ENCODE results near the gene LAMA2.

DNA sequence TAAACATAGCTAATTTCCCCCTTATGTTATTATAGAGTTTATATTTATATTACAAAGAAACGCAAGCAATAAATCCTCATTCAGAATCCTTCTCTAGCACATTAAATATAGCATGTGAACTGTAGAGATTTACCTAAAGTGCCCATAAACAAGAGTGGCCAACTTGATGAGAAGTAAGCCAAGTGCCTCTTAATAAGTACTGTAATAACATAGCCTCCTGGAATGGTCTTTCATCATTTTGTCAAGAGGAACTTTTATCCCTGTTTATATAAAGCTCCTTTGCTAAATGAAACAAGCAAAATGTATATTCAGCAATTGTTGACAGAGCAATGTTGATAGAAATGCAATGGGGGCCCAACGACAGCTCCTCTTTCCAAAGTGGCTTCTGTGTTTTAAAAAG, 632.1 kb downstream of the LAMA2 start:
- TF ChIP-seq, protein P1, sequence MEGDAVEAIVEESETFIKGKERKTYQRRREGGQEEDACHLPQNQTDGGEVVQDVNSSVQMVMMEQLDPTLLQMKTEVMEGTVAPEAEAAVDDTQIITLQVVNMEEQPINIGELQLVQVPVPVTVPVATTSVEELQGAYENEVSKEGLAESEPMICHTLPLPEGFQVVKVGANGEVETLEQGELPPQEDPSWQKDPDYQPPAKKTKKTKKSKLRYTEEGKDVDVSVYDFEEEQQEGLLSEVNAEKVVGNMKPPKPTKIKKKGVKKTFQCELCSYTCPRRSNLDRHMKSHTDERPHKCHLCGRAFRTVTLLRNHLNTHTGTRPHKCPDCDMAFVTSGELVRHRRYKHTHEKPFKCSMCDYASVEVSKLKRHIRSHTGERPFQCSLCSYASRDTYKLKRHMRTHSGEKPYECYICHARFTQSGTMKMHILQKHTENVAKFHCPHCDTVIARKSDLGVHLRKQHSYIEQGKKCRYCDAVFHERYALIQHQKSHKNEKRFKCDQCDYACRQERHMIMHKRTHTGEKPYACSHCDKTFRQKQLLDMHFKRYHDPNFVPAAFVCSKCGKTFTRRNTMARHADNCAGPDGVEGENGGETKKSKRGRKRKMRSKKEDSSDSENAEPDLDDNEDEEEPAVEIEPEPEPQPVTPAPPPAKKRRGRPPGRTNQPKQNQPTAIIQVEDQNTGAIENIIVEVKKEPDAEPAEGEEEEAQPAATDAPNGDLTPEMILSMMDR (IDR thresholded peaks at IDR 0.05), result no peak
- no peak for TF ChIP-seq POLR2A (IDR thresholded peaks at IDR 0.05)

Measured in uterus (tissue), 2 donors.